Hepatocyte (in vitro differentiated cells): Measurements from ENCODE around the gene LARP4B. TPM values are rescaled to one million over a fixed set of nuclear protein-coding genes. Genes with fewer than 3 reads are reported as not detected.
A peak's percentile ranks its signal among the peaks of the same experiment; 100 is the strongest.

Experiments used
- DNase-seq: peaks from one replicate; pipeline ENCODE4 v3.0.0-alpha.2; 2016; ENCODE audit warnings: low spot score
- H2AFZ ChIP-seq: fragments of 200-600 bp; sonication (generic); 2 replicates; pipeline ENCODE4 v1.6.0; 2016; ENCODE audit warnings: antibody characterized with exemption, mild to moderate bottlenecking
- H3K27ac ChIP-seq: fragments of 200-600 bp; sonication (generic); 2 replicates; pipeline ENCODE4 v1.5.1; 2016; ENCODE audit warnings: mild to moderate bottlenecking
- H3K27me3 ChIP-seq: fragments of 200-600 bp; sonication (generic); 2 replicates; pipeline ENCODE4 v1.6.1; 2016
- H3K36me3 ChIP-seq: fragments of 200-600 bp; sonication (generic); replicated peaks from 2 replicates; pipeline ENCODE4 v1.5.1; 2016; ENCODE audit warnings: low read depth; ENCODE audit not compliant: insufficient read depth
- H3K4me1 ChIP-seq: fragments of 200-600 bp; sonication (generic); 2 replicates; pipeline ENCODE4 v1.5.1; 2016; ENCODE audit warnings: mild to moderate bottlenecking, moderate library complexity; ENCODE audit not compliant: insufficient read depth
- H3K4me2 ChIP-seq: fragments of 200-600 bp; sonication (generic); 2 replicates; pipeline ENCODE4 v1.6.0; 2016
- H3K4me3 ChIP-seq: fragments of 200-600 bp; sonication (generic); 2 replicates; pipeline ENCODE4 v1.5.1; 2016; ENCODE audit warnings: mild to moderate bottlenecking
- H3K79me2 ChIP-seq: fragments of 200-600 bp; sonication (generic); 2 replicates; pipeline ENCODE4 v1.6.0; 2017; ENCODE audit warnings: mild to moderate bottlenecking
- H3K9me2 ChIP-seq: fragments of 200-600 bp; sonication (generic); replicated peaks from 2 replicates; pipeline ENCODE4 v1.6.0; 2017; ENCODE audit warnings: mild to moderate bottlenecking; ENCODE audit not compliant: insufficient read depth
- H3K9me3 ChIP-seq: fragments of 200-600 bp; sonication (generic); 2 replicates; pipeline ENCODE4 v1.5.1; 2016; ENCODE audit warnings: low read depth, mild to moderate bottlenecking
- H4K20me1 ChIP-seq: fragments of 200-600 bp; sonication (generic); 2 replicates; pipeline ENCODE4 v1.6.0; 2016; ENCODE audit warnings: mild to moderate bottlenecking; ENCODE audit not compliant: insufficient read depth, poor library complexity, severe bottlenecking
- EZH2 ChIP-seq: fragments of 200-600 bp; sonication (generic); IDR thresholded peaks from 2 replicates; pipeline ENCODE4 v1.6.1; 2016; ENCODE audit warnings: antibody characterized with exemption, mild to moderate bottlenecking, borderline replicate concordance
- EZH2phosphoT487 ChIP-seq: fragments of 200-600 bp; sonication (generic); IDR thresholded peaks from one replicate; pipeline ENCODE4 v1.6.1; 2018; ENCODE audit warnings: antibody characterized with exemption, mild to moderate bottlenecking, low read depth, moderate library complexity; ENCODE audit not compliant: unreplicated experiment, severe bottlenecking
- WGBS: methylation state at CpG from one replicate; pipeline ENCODE4 v1.1.6; 2016; ENCODE audit warnings: low lambda C conversion rate; ENCODE audit errors: missing lambda C conversion rate; 5-methylcytosine and 5-hydroxymethylcytosine counted together
- polyA plus RNA-seq: library from polyadenylated mRNA; unstranded; fragments of >200 nt; fragmentation: Nextera tagmentation; extraction: Ambion mirVana; gene quantifications from 2 replicates; pipeline ENCODE4 v1.2.1, GENCODE V29; 2016
- total RNA-seq: library from RNA; depleted of rRNA; stranded (reverse); fragments of >200 nt; gene quantifications from 2 replicates; pipeline ENCODE4 v1.2.3, GENCODE V29; 2014
- TF ChIP-seq, protein P1 (sequence below): fragments of 200-600 bp; sonication (generic); IDR thresholded peaks from 2 replicates; pipeline ENCODE4 v1.5.1; 2016; ENCODE audit warnings: antibody characterized with exemption, mild to moderate bottlenecking; ENCODE audit not compliant: poor library complexity

Gene LARP4B
- total and polyA plus RNA-seq, 2 experiments from 2014 or later, result 28.4 to 43.4 TPM

DNA sequence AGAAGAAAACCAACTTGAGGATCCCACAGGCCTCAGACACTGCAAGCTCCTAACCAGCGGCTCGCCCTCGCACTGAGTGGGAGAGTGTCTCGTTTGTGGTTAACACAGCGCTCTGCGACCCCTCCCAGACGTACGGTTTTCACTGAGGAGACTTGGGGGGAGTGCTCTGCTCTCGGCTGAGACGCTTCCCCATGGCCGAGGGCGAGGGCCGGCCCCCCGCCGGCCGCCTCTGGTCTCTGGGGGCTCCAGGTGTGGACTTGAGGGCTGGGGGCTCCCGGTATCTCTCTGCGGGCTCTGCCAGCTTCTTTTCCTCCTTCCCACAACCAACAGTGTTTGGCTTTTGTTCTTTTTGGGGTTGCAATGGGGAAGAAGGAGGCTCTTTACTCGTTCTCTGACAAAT lies 118.7 kb downstream of the LARP4B start:
- no peak overlapping the region for H3K4me3 ChIP-seq
- H2AFZ ChIP-seq, result no peak overlapping the region
- H3K4me2 ChIP-seq, result no peak overlapping the region
- H3K9me3 ChIP-seq, result no peaks in the 10 kb centered on the region
- H3K9me2 ChIP-seq, result no peaks in the 10 kb centered on the region
- WGBS, result 94% methylated on average over 19 of the region's 19 CpGs
- H3K27ac ChIP-seq, result no peak overlapping the region
- no peak for TF ChIP-seq EZH2
- TF ChIP-seq, protein P1, sequence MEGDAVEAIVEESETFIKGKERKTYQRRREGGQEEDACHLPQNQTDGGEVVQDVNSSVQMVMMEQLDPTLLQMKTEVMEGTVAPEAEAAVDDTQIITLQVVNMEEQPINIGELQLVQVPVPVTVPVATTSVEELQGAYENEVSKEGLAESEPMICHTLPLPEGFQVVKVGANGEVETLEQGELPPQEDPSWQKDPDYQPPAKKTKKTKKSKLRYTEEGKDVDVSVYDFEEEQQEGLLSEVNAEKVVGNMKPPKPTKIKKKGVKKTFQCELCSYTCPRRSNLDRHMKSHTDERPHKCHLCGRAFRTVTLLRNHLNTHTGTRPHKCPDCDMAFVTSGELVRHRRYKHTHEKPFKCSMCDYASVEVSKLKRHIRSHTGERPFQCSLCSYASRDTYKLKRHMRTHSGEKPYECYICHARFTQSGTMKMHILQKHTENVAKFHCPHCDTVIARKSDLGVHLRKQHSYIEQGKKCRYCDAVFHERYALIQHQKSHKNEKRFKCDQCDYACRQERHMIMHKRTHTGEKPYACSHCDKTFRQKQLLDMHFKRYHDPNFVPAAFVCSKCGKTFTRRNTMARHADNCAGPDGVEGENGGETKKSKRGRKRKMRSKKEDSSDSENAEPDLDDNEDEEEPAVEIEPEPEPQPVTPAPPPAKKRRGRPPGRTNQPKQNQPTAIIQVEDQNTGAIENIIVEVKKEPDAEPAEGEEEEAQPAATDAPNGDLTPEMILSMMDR, result no peak
- TF ChIP-seq EZH2phosphoT487, result no peak
- no peaks in the 10 kb centered on the region for H3K79me2 ChIP-seq
- H3K36me3 ChIP-seq, result no peaks in the 10 kb centered on the region
- DNase-seq, result no peak
- no peaks in the 10 kb centered on the region for H3K4me1 ChIP-seq
- H3K27me3 ChIP-seq, result no peaks in the 10 kb centered on the region
- no peaks in the 10 kb centered on the region for H4K20me1 ChIP-seq

DNA sequence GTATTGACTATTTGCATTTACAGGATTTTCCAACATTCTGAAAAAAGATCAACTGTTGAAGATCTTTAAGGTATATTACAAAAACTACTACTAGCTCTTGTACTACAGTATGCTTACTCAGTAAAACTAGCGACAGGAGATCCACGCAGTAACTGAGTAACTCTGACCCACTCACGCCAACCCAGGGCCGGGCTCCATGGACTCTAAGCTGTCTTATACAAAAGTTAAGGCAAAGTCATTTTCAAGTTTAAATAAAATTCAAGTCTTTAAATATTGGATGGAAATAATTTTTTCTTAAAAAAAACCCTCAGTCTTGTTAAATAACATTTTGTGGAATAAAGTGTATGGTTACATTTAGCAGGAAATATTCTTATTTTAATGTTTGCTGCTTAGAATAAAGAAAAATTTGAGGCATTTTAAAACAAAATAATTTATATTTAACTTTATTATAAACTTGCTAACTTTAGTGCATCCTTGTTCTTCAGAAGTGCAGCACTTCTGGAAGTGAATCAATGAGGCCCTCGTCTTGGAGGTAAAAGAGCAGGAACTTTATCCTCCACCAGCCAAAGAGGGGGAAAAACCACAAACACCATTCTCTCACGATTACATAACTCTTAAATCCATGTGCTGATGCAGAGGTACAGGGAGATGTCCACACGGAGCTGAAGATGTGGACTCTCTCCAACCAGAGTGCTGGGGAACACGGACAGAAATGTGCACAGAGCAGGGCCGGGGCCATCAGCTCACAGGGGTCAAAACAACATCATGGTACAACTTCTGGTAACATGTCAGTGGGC lies 119.9 kb downstream of the LARP4B start:
- Histone ChIP-seq H3K27ac (no peak overlapping the region), H3K27me3 (no peaks in the 10 kb centered on the region), H3K4me3 (no peak overlapping the region), H3K9me2 (no peaks in the 10 kb centered on the region), H3K79me2 (no peaks in the 10 kb centered on the region), H3K4me2 (no peak overlapping the region), H3K36me3 (no peaks in the 10 kb centered on the region), H4K20me1 (no peaks in the 10 kb centered on the region), H3K4me1 (no peaks in the 10 kb centered on the region), H2AFZ (no peak overlapping the region), H3K9me3 (no peaks in the 10 kb centered on the region)
- no peak for DNase-seq
- TF ChIP-seq EZH2phosphoT487, result no peak
- TF ChIP-seq EZH2, result no peak
- TF ChIP-seq, protein P1, result no peak
- WGBS, result 78% methylated on average over 9 of the region's 9 CpGs

DNA sequence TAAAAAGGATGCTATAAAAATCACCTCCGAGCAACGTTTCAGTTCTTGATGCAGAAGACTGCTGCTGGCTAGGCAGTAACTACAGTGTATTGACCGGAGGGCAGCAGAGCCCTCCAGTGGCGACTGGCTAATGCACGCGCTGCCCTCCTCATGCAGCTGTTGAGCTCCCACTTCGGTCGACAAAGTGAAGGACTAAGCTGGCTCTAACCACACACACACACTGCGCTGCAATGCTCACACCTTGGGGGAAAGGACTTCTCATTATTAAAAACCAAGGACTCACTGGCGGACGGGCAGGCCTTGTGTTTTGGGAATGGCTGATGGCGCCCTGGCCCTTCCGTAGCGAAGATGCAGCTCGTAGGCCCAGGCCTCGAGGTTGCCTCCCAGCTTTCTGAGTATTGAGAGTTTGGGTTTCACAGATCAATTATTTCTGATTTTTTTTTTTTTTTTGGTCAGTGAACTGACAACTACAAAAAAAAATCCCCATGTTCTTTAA lies 121.1 kb downstream of the LARP4B start:
- no peak overlapping the region for H3K4me3 ChIP-seq
- H3K9me3 ChIP-seq, result no peaks in the 10 kb centered on the region
- H3K4me2 ChIP-seq, result no peak overlapping the region
- no peaks in the 10 kb centered on the region for H3K79me2 ChIP-seq
- DNase-seq, result peak; percentile 66
- TF ChIP-seq EZH2 (no peak), EZH2phosphoT487 (no peak)
- TF ChIP-seq, protein P1, result peak; percentile 49
- no peaks in the 10 kb centered on the region for H3K9me2 ChIP-seq
- H3K4me1 ChIP-seq, result no peaks in the 10 kb centered on the region
- no peaks in the 10 kb centered on the region for H3K36me3 ChIP-seq
- H3K27me3 ChIP-seq, result no peaks in the 10 kb centered on the region
- no peak overlapping the region for H2AFZ ChIP-seq
- H4K20me1 ChIP-seq, result no peaks in the 10 kb centered on the region
- no peak overlapping the region for H3K27ac ChIP-seq
- WGBS, result 81% methylated on average over 15 of the region's 16 CpGs
